Cardiac septum (tissue), 1 donor: ENCODE data around the gene SLC35F3. TPM values are rescaled to one million over a fixed set of nuclear protein-coding genes. Genes with fewer than 3 reads are reported as not detected.

Experiments used
- DNase-seq: peaks from one replicate; pipeline ENCODE4 v3.0.0-alpha.2; 2020; ENCODE audit warnings: low spot score
- intact Hi-C: fragments of 100-400 bp; cut with DNase I; formaldehyde crosslinking; loops from one replicate; pipeline ENCODE4 v1.14.0; 2022
- total RNA-seq: library from RNA; stranded (reverse); fragmentation: NEBNext Ultra II Directional; extraction: Animal tissue kit (Norgen Biotek cat#: 25700); gene quantifications from one replicate; pipeline ENCODE4 v1.2.1, GENCODE V29; 2021
- donor health status: DM: no; HTN: no; CAD: no.

SLC35F3 gene
- total RNA-seq, 1 donor from 2014 or later, result not detected

GRCh38 chr1:234008591-234008990 lies 104.1 kb downstream of the SLC35F3 start:
- DNase-seq, result no peak
- intact Hi-C loops, result no loop called here

GRCh38 chr1:234009668-234010067 lies 105.2 kb downstream of the SLC35F3 start:
- no peak for DNase-seq
- intact Hi-C loops, result no loop called here

DNA sequence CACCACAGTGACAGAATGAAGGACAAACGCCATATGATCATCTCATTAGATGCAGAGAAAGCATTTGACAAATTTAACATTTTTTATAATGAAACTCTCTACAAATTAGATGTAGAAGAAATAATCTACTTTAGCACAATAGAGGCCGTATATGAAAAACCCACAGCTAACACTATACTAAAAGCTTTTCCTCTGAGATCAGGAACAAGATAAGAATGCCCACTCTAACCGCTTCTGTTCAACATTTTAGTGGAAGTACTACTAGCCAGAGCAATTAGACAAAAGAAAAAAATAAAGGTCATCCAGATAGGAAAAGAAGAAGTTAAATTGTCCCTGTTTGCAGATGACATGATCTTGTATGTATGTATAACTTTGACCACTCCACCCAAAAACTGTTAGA lies 109.7 kb downstream of the SLC35F3 start:
- intact Hi-C loops, result no loop called here
- no peak for DNase-seq

- intact Hi-C loops, result no loop called here
- no peak for DNase-seq
Observed at GRCh38 chr1:234018816-234019215, 114.3 kb downstream of the SLC35F3 start.

DNA sequence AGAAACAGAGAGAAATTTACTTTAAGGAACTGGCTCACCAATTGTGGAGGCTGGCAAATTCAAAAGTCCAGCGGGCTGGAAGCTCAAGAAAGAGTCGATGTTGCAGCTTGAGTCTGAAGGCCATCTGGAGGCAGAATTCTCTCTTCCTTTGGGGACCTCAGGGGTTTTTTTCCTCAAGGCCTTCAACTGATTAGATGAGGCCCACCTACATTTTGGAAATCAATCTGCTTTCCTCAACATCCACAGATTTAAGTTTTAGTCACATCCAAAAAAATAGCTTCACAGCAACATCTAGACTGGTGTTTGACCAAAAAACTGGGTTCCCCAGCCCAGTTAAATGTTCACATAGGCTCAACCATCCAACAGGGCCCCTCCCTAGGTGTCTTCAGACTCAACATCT lies 114.9 kb downstream of the SLC35F3 start:
- intact Hi-C loops, result no loop called here
- DNase-seq, result no peak

- intact Hi-C loops, result no loop called here
- no peak for DNase-seq
Observed at GRCh38 chr1:234022302-234022701, 117.8 kb downstream of the SLC35F3 start.

GRCh38 chr1:234039603-234040002 lies 135.1 kb downstream of the SLC35F3 start:
- intact Hi-C loops, result no loop called here
- DNase-seq, result no peak

DNA sequence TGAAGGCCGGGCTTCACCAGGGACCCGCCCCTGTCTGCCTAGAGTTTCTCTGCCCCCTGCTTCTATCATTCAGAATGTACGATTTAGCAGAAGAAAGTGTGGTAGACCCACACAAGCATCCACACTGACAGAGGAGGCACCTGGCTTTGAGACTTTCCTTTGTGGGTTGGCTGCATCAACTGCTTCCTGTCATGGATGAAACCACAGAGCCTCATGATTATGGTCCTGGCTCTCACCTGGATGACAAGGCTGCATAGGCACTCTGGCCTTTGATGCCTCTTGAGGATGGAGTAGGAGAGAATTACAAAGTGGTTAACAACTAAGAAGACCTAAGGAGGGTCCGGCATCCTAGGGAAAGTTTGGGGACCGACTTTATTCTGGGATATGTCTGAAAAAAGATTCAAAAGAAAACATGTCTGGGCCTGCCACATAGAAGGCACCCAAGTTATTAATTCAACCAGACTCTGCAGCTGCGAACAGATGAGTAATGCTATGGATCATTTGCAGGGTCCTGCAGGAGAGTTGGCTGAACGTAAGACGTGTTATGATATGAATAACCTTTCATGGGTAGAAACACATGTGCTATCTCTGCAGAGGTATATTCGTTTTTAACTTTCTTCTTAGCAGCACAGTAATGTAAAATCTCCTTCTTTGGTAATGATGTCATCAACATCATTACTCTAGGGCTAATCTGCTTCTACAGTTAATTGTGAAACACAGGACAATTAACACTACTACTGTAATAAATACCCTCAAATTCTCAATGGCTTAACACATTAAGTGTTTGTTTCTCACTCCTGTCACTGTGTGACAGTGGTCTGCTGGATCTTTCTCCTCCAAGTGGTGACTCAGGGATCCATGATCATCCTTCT lies 136.2 kb downstream of the SLC35F3 start:
- no peak for DNase-seq
- intact Hi-C loops, result no loop called here

- intact Hi-C loops, result no loop called here
- no peak for DNase-seq
Observed at GRCh38 chr1:234044079-234044478, 139.6 kb downstream of the SLC35F3 start.

DNA sequence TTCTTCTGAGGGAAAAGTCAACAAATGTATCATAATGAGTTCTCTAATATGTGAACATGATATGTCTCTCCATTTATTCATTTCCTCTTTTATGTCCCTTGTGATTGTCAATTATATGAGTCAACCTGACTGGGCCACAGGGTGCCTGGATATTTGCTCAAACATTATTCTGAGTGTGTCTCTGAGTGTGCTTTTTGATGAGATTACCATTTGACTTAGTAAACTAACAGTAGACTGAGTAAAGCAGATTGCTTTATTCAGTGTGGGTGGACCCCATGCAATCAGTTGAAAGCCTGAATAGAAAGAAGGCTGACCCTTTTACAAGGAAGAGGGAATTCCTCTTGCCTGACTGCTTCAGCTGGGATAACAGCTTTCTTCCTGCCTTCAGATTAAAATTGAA lies 142.6 kb downstream of the SLC35F3 start:
- intact Hi-C loops, result no loop called here
- no peak for DNase-seq

DNA sequence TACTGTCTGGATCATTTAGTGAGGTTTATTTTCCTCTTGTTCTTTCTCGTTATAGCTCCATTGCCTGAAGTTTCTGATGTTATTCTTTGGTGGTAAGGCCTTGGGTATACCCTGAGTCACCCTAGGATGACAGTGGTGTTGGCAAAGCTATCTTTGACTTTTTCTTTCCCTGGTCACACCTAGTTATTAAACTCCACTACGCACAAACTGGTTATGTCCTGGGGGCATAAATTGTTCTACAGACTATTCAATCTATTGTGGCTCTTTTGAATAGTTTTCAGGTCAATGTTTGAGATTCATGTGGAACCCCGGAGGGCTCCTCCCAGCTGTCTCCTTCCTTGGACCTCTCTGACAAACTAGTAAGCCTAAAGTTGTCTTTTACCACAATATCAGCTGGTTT lies 157.7 kb downstream of the SLC35F3 start:
- intact Hi-C loops, result loop anchor here (10.0 kb wide), 1 partner anchor 697 kb away; no protein-coding TSS in a partner anchor
- no peak for DNase-seq

GRCh38 chr1:234065794-234066447 lies 161.4 kb downstream of the SLC35F3 start:
- intact Hi-C loops, result loop anchor here (2.0 to 10.0 kb wide), 2 partner anchors 625 to 701 kb away; no protein-coding TSS in a partner anchor
- no peak for DNase-seq

GRCh38 chr1:234067581-234068337 lies 163.3 kb downstream of the SLC35F3 start:
- no peak for DNase-seq
- intact Hi-C loops, result loop anchor here (2.0 to 10.0 kb wide), 2 partner anchors 627 to 703 kb away; no protein-coding TSS in a partner anchor

- no peak for DNase-seq
- intact Hi-C loops, result loop anchor here (10.0 kb wide), 1 partner anchor 705 kb away; no protein-coding TSS in a partner anchor
Observed at GRCh38 chr1:234069760-234070159, 165.3 kb downstream of the SLC35F3 start.

DNA sequence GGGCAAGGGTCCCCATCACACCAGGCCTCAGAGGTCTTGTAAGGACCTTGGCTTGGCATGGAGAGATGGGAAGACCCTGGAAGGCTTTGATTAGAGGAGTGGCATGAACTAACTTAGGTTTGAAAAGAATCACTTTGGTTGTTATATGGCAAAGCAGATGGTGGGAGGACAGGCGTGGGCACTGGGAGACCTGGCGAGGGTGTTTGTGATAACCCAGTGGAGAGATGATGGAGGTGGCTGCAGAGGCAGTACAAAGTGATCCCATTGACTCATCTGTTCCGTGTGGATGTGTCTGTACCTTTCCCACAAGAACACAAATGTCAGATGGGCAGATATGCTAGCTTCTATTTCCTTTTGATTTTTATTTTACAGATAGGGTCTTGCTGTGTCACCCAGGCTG lies 168.3 kb downstream of the SLC35F3 start:
- intact Hi-C loops, result no loop called here

DNA sequence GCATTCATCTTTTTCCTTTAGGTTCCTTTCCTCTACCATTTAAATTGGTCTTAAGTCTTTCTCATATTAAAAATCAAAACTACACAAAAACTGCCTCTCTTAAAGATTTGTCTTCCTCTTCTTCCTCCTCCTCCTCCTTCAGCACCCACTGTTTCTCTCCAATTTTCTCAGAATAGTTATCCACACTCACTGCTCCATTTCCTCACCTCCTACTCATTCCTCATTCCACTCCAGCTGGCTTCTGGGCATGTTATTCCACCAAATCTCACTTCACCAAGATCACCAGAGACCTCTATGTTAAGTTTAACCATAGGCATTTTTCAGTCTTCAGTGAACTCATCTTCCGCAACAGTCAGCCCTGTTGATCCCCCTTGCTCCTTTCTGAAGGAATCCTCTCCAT lies 173.7 kb downstream of the SLC35F3 start:
- intact Hi-C loops, result no loop called here
- no peak for DNase-seq

More for the DNA sequence above, 168.3 kb downstream of the SLC35F3 start:
- DNase-seq, result no peak

GRCh38 chr1:234079896-234080295 lies 175.4 kb downstream of the SLC35F3 start:
- no peak for DNase-seq
- intact Hi-C loops, result no loop called here

- DNase-seq, result no peak
- intact Hi-C loops, result no loop called here
Observed at GRCh38 chr1:234083460-234083859, 179.0 kb downstream of the SLC35F3 start.

- no peak for DNase-seq
- intact Hi-C loops, result no loop called here
Observed at GRCh38 chr1:234089396-234089795, 184.9 kb downstream of the SLC35F3 start.
